B cell (primary cell): Measurements from ENCODE around the gene GCNT4.

ENCODE experiments used
- CTCF ChIP-seq: fragments of 200-600 bp; IDR thresholded peaks from one replicate; pipeline ENCODE4 v1.8.0; 2022; ENCODE audit warnings: antibody characterized with exemption, mild to moderate bottlenecking
- EZH2 ChIP-seq: IDR thresholded peaks from 2 replicates; pipeline ENCODE4 v1.6.1; 2012; ENCODE audit warnings: borderline replicate concordance, low read depth, mild to moderate bottlenecking, moderate library complexity, low read length; ENCODE audit not compliant: insufficient read depth, poor library complexity, severe bottlenecking

- TF ChIP-seq CTCF, result peak; percentile 73
- no peak for TF ChIP-seq EZH2
These were observed 2.7 kb downstream of the GCNT4 start for GRCh38 chr5:75049456-75050351.
